Measurements from ENCODE around the gene RYK. TPM values are rescaled to one million over a fixed set of nuclear protein-coding genes. Genes with fewer than 3 reads are reported as not detected.

The RYK gene
- total and polyA plus RNA-seq, 4 donors = 7.5 to 36.1 (median 15.3) TPM

DNA sequence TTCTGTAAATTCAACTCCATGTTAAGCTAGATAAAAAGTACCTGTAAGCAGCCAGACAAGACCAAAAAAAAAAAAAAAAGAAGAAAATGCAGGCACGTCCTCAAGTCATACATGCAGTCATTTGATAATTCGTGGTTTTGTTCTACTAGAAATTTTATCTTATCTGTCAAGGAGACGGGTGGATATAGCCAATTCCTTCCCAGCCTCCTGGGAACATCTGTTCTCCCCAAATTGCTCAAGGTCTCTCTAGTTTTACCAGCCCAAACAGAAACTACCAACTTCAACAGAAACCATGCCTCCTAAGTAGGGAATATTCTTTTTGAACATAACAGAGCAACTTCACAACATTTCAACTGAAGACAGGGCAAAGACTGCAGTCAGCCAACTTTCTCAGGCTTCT is 19.5 kb downstream of the RYK start (continued):
- TF ChIP-seq REST (IDR thresholded peaks at IDR 0.05) (no peak), NR2F2 (IDR thresholded peaks at IDR 0.05) (no peak)

GRCh38 chr3:134229038-134229437 is 21.6 kb downstream of the RYK start:
- Histone ChIP-seq H3K27me3 (ENCODE audit: control insufficient read depth in 4 of 4, insufficient read depth in 4 of 4, low read length in 3 of 4) (no peaks in the 10 kb centered on the region), H3K4me3 (ENCODE audit: low read depth in 1 of 3, low read length in 3 of 3) (no peak overlapping the region), H3K4me1 (ENCODE audit: control insufficient read depth in 4 of 4, insufficient read depth in 4 of 4, low read length in 3 of 4) (peaks cover 0 to 2% (median under 1%) of the 10 kb centered on the region in 4 donors), H3K36me3 (ENCODE audit: control insufficient read depth in 4 of 4, insufficient read depth in 3 of 4, low read depth in 1 of 4, low read length in 3 of 4) (no peaks in the 10 kb centered on the region), H3K9ac (ENCODE audit: low read depth in 1 of 2, low read length in 2 of 2) (no peak overlapping the region), H3K9me3 (ENCODE audit: control insufficient read depth in 4 of 4, low read length in 3 of 4) (no peaks in the 10 kb centered on the region), H3K27ac (ENCODE audit: low read depth in 1 of 2, low read length in 2 of 2) (no peak overlapping the region)
- DNase-seq (ENCODE audit: low spot score) = no peak
- TF ChIP-seq TAF1 (conservative IDR thresholded peaks at IDR 0.05) (no peak), RXRA (IDR thresholded peaks at IDR 0.05) (no peak), YY1 (IDR thresholded peaks at IDR 0.05) (no peak)
- WGBS = 89% methylated on average over 8 of the region's 8 CpGs

DNA sequence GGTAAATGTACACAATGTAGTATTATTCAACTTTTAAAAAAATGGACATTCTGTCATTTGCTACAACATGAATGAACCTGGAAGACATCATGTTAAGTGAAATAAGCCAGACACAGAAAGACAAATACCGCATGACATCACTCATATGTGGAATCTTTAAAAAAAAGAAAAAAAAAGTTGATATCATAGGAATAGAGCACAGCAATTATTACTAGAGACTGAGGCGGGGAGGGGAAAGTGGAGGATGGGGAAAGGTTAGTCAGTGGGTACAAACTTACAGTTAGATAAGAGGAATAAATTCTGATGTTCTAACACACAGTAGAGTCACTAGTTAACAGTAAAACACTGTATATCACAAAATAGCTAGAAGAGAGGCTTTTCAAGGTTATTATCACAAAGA is 22.2 kb downstream of the RYK start:
- peaks cover 0 to 2% (median under 1%) of the 10 kb centered on the region in 4 donors for H3K4me1 ChIP-seq (ENCODE audit: control insufficient read depth in 4 of 4, insufficient read depth in 4 of 4, low read length in 3 of 4)
- no peak overlapping the region for H3K9ac ChIP-seq (ENCODE audit: low read depth in 1 of 2, low read length in 2 of 2)
- 96% methylated on average over 2 of the region's 2 CpGs for WGBS
- TF ChIP-seq REST (IDR thresholded peaks at IDR 0.05) = no peak
- TF ChIP-seq NR2F2 (IDR thresholded peaks at IDR 0.05) = no peak
- no peak for TF ChIP-seq SP1 (IDR thresholded peaks at IDR 0.05)
- no peak for TF ChIP-seq YY1 (IDR thresholded peaks at IDR 0.05)
- TF ChIP-seq FOXA2 (IDR thresholded peaks at IDR 0.05) = no peak
- TF ChIP-seq FOXA1 (IDR thresholded peaks at IDR 0.05) = no peak
- no peak for TF ChIP-seq GABPA (IDR thresholded peaks at IDR 0.05 in 1 of 2, conservative IDR thresholded peaks at IDR 0.05 in 1 of 2)
- TF ChIP-seq RAD21 (IDR thresholded peaks at IDR 0.05) = no peak
- TF ChIP-seq HNF4G (IDR thresholded peaks at IDR 0.05) = no peak
- no peak for TF ChIP-seq EGR1 (IDR thresholded peaks at IDR 0.05; ENCODE audit: low read depth in 2 of 2)
- TF ChIP-seq ATF3 (IDR thresholded peaks at IDR 0.05) = no peak
- TF ChIP-seq TAF1 (conservative IDR thresholded peaks at IDR 0.05) = no peak
- TF ChIP-seq, protein P1, sequence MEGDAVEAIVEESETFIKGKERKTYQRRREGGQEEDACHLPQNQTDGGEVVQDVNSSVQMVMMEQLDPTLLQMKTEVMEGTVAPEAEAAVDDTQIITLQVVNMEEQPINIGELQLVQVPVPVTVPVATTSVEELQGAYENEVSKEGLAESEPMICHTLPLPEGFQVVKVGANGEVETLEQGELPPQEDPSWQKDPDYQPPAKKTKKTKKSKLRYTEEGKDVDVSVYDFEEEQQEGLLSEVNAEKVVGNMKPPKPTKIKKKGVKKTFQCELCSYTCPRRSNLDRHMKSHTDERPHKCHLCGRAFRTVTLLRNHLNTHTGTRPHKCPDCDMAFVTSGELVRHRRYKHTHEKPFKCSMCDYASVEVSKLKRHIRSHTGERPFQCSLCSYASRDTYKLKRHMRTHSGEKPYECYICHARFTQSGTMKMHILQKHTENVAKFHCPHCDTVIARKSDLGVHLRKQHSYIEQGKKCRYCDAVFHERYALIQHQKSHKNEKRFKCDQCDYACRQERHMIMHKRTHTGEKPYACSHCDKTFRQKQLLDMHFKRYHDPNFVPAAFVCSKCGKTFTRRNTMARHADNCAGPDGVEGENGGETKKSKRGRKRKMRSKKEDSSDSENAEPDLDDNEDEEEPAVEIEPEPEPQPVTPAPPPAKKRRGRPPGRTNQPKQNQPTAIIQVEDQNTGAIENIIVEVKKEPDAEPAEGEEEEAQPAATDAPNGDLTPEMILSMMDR (IDR thresholded peaks at IDR 0.05; ENCODE audit: low read depth, low read length, missing input control) = no peak
- TF ChIP-seq RXRA (IDR thresholded peaks at IDR 0.05) = no peak
- no peak overlapping the region for H3K4me3 ChIP-seq (ENCODE audit: low read depth in 1 of 3, low read length in 3 of 3)
- DNase-seq (ENCODE audit: low spot score) = no peak
- H3K9me3 ChIP-seq (ENCODE audit: control insufficient read depth in 4 of 4, low read length in 3 of 4) = no peaks in the 10 kb centered on the region
- no peaks in the 10 kb centered on the region for H3K27me3 ChIP-seq (ENCODE audit: control insufficient read depth in 4 of 4, insufficient read depth in 4 of 4, low read length in 3 of 4)
- no peaks in the 10 kb centered on the region for H3K36me3 ChIP-seq (ENCODE audit: control insufficient read depth in 4 of 4, insufficient read depth in 3 of 4, low read depth in 1 of 4, low read length in 3 of 4)
- H3K27ac ChIP-seq (ENCODE audit: low read depth in 1 of 2, low read length in 2 of 2) = no peak overlapping the region
